Measurements from ENCODE around the gene BCHE.

BCHE gene

GRCh38 chr3:165749821-165750220 lies 87.4 kb downstream of the BCHE start:
- no peak for DNase-seq (ENCODE audit: low spot score)

- DNase-seq (ENCODE audit: low spot score) = no peak
These were observed 88.0 kb downstream of the BCHE start for GRCh38 chr3:165749241-165749640.

GRCh38 chr3:165748094-165748493 lies 89.1 kb downstream of the BCHE start:
- no peak for DNase-seq (ENCODE audit: low spot score)

- no peak for DNase-seq (ENCODE audit: low spot score)
These were observed 90.3 kb downstream of the BCHE start for GRCh38 chr3:165746874-165747273.

GRCh38 chr3:165744025-165744424 lies 93.2 kb downstream of the BCHE start:
- DNase-seq (ENCODE audit: low spot score) = no peak

- no peak for DNase-seq (ENCODE audit: low spot score)
These were observed 94.9 kb downstream of the BCHE start for GRCh38 chr3:165742351-165742750.

GRCh38 chr3:165729756-165730155 lies 107.5 kb downstream of the BCHE start:
- DNase-seq (ENCODE audit: low spot score) = no peak

GRCh38 chr3:165728924-165729323 lies 108.3 kb downstream of the BCHE start:
- no peak for DNase-seq (ENCODE audit: low spot score)

GRCh38 chr3:165725296-165725695 lies 111.9 kb downstream of the BCHE start:
- DNase-seq (ENCODE audit: low spot score) = no peak

Measured in AG08395 (cell line).